Duodenal mucosa (tissue), 2 donors: ENCODE measurements around the gene CIB2.

Source experiments
- H3K27ac ChIP-seq: one replicate; pipeline ENCODE4 v1.7.0; 2013; ENCODE audit warnings: low read depth, low read length
- H3K27me3 ChIP-seq, 2 donors: one replicate each; pipeline ENCODE4 v1.7.0; 2013; ENCODE audit warnings: low read length in 2 of 2, control low read depth in 1 of 2; ENCODE audit not compliant: insufficient read depth in 2 of 2, control insufficient read depth in 1 of 2
- H3K36me3 ChIP-seq, 2 donors: one replicate each; pipeline ENCODE4 v1.7.0; 2013; ENCODE audit warnings: low read length in 2 of 2, control low read depth in 1 of 2; ENCODE audit not compliant: insufficient read depth in 2 of 2, control insufficient read depth in 1 of 2
- H3K4me1 ChIP-seq, 2 donors: one replicate each; pipeline ENCODE4 v1.7.0; 2013; ENCODE audit warnings: low read length in 2 of 2, control low read depth in 1 of 2; ENCODE audit not compliant: insufficient read depth in 2 of 2, control insufficient read depth in 1 of 2
- H3K4me3 ChIP-seq, 2 donors: one replicate each; pipeline ENCODE4 v1.7.0; 2013; ENCODE audit warnings: low read length in 2 of 2, low read depth in 1 of 2
- H3K9ac ChIP-seq, 2 donors: one replicate each; pipeline ENCODE4 v1.7.0; 2013; ENCODE audit warnings: low read length in 2 of 2, low read depth in 1 of 2
- H3K9me3 ChIP-seq, 2 donors: one replicate each; pipeline ENCODE4 v1.7.0; 2013; ENCODE audit warnings: low read length in 2 of 2, control low read depth in 1 of 2; ENCODE audit not compliant: control insufficient read depth in 1 of 2

Gene CIB2

DNA sequence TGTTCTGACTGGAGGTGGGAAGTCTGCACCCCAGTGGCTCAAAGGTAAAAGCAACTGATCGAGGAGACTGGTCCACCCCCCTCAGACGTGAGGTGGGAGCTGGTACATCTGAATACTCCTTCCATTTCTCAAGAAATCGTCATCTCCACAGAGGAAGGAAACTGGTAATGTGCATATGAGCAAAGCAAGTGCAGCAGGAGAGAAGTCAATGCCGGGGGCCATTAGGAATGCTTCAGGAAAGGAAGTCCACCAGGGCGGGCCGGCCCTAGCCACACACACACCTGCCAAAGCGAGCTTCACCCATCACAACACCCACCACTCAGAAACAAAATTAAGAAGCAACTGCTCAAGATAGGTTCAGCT is 62.2 kb downstream of the CIB2 start:
- Histone ChIP-seq H3K36me3 (no peaks in the 10 kb centered on the region), H3K4me1 (peaks cover 79 to 89% of the 10 kb centered on the region in 2 donors), H3K9me3 (no peaks in the 10 kb centered on the region), H3K4me3 (peak overlapping the region; percentile 23 to 31), H3K9ac (peak overlapping the region; percentile 16 to 24), H3K27me3 (no peaks in the 10 kb centered on the region), H3K27ac (no peak overlapping the region)

DNA sequence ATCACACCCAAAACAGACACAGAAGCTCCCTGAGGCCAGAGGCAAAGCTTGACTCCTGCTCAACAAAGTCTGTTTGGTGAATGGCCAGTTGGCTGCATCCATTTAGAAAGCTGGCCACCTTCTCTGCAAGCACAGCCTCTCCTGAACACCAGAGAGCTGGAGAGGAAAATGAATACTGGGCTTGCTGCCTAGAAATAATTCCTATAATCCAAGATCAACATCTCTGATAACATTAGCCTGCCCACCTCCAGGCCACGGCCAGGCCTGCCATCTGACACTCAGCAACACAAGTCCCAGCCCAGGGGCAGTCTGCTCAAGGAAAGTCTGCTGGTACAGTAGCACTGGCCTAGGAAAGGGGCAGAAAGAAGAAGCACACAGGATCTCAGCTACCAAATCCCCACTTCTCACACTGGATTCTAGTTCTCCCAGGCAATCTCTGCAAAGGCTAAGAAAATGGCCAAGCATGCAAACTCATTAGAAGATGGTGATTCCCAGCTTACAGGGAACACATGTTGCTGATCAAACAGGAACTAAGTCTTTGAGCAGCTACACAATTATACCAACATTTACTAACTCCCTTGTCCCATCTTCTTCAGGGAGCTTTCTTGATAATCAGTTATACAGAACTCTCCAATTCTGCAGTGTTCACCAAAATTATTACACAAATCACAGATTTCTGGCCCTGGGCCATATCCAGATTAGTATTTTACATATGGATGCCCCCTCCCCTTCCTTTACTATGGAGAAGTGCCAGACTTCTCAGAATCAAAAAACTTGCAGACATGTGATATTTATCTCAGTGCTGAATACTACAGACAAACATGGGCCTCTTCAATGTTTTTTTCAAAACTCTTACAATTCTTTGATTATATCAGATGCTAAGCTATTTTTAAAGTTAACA is 63.7 kb downstream of the CIB2 start:
- Histone ChIP-seq H3K27ac (peak overlapping the region; percentile 1), H3K36me3 (no peaks in the 10 kb centered on the region), H3K4me1 (peaks cover 89 to 94% of the 10 kb centered on the region in 2 donors), H3K9ac (no peak overlapping the region), H3K4me3 (peak overlapping the region in 1 of 2 donors; percentile 9), H3K9me3 (no peaks in the 10 kb centered on the region), H3K27me3 (no peaks in the 10 kb centered on the region)

DNA sequence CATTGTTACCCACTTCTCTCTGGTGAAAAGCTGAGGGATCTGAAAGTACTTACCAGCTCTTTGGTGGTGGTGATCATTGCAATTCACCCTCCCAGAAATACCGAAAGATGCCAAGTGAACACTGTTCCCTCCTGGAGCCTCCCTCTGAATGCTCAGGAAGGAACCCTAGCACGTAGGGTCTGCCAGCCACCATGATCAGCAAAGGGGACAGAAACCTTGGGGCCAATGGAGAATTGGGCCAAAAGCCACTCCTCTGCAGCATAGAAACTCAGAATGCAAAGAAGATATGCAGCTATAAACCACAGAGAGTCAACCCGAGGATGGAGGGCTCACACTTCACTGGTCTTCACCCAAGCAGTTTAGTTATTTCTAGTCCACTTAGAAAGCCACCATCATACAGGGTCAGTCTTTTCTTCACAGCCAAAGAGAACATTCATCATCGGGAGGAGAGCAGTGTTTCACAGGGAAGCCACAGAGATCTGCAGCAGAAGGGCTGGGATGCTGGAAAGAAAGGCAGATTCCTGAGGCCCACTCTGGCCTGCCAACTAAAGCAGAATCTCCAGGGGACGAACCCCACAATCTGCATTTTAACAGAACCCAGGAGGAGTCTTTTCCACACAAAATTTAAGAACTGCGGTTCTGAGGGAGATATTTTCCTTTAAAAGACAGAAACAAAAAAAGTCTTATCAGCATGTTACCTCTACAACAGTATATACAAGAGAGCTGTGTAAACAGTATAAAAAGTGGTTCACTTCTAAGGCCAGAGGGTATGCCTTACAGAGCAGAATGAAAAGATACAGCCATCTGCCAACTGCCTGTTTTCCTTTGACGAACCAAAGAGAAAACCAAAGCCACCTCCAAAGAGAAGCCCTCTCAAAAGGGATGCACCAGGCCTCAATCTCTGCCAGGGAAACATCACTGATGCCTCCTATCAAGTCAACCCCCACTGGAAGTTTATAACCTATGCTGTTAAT is 65.0 kb downstream of the CIB2 start:
- peak overlapping the region; percentile 17 for H3K27ac ChIP-seq
- H3K9me3 ChIP-seq = no peaks in the 10 kb centered on the region
- H3K36me3 ChIP-seq = no peaks in the 10 kb centered on the region
- no peaks in the 10 kb centered on the region for H3K27me3 ChIP-seq
- no peak overlapping the region for H3K9ac ChIP-seq
- H3K4me1 ChIP-seq = peaks cover 84 to 89% of the 10 kb centered on the region in 2 donors
- H3K4me3 ChIP-seq = peak overlapping the region; percentile 3 to 6

DNA sequence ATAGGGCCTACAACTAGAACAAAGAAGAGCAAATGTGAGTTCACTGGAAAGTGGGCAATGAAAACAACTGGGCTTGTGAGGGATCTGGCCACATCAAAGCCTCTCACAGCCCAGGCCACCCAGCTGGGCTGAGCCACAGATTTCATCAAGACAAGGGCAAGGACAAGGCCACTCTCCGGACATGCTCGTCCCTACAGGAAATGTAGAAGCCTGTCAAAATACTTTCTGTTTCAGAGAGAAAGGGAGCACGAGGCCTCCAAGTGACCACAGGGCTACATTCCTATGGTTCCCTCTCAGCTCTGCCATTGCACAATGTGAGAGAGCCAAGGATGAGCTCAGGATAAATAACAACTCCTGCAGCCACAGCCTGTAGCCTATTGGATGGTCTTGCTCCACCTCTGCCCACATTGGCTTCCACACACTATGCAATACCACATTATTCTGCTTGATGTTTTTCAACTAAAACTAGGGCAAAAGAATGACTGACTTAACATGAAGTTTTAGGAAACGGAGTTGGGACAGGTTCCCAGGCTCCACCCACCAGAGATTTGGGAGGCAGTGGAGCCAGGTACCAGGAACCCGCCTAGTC is 65.9 kb downstream of the CIB2 start:
- H3K36me3 ChIP-seq = no peaks in the 10 kb centered on the region
- no peaks in the 10 kb centered on the region for H3K9me3 ChIP-seq
- H3K27ac ChIP-seq = peak overlapping the region; percentile 47
- H3K27me3 ChIP-seq = no peaks in the 10 kb centered on the region
- H3K9ac ChIP-seq = peak overlapping the region in 1 of 2 donors; percentile 9
- peak overlapping the region; percentile 8 to 18 for H3K4me3 ChIP-seq
- H3K4me1 ChIP-seq = peaks cover 81 to 86% of the 10 kb centered on the region in 2 donors

DNA sequence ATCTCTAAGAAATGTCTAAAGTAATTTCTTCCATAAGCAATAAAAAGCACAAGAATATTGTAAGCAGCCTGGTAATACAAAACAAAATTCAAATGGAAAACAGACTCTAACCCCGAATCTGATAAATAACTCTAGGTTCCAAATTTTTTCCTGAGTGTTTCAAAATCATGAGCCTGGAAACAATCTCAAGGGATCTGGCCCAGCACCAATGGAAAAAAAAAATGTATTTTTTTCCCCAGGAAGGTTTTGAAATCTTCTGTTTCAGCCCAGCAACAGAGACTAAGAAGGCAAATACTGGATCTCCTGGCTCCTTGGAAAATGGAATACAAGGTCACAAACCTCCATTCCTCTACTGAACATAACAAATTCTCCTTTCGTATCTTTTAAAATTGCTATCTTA is 66.7 kb downstream of the CIB2 start:
- Histone ChIP-seq H3K27ac (peak overlapping the region; percentile 47), H3K9ac (no peak overlapping the region), H3K27me3 (no peaks in the 10 kb centered on the region), H3K9me3 (no peaks in the 10 kb centered on the region), H3K4me3 (no peak overlapping the region), H3K36me3 (no peaks in the 10 kb centered on the region), H3K4me1 (peaks cover 81 to 85% of the 10 kb centered on the region in 2 donors)

DNA sequence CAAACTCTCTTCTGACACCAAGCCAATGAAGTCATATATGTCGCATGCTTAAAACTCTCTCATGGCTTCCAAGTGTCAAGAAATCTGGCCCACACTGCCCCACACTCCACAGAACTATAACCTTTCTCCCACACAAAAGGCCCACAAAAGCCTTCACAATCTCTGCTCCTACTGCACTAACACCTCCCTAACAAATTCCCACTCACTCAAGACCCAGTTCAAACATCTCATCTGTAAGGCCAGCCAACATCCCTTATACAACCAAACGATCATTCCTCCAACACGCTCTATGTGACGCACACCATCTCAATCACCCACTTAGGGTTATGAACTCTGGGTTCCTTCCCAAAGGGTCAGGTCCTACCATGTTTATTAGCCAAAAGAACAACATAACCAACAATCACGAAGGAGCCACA is 67.3 kb downstream of the CIB2 start:
- Histone ChIP-seq H3K27me3 (no peaks in the 10 kb centered on the region), H3K27ac (peak overlapping the region; percentile 34), H3K4me3 (no peak overlapping the region), H3K36me3 (no peaks in the 10 kb centered on the region), H3K9ac (no peak overlapping the region), H3K4me1 (peaks cover 81 to 85% of the 10 kb centered on the region in 2 donors), H3K9me3 (no peaks in the 10 kb centered on the region)

DNA sequence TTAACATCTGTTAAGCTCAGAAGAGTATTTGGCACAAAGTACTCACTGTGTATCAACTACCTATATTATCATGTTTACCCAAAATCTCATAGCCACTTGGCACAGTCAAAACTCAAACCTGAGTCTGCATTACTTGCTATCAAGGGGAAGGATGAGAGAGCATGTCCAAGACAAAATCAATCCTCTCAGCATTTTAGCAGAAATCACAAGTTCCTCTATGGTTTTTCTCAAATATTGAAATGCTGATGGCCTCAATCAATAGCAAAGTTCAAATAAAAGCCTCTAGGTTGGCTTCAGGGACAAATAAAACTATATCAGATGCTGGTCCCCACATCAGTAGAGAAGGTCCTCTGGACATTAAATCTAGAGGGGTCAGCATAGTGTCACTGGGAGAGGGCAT is 68.0 kb downstream of the CIB2 start:
- Histone ChIP-seq H3K9me3 (no peaks in the 10 kb centered on the region), H3K9ac (no peak overlapping the region), H3K27me3 (no peaks in the 10 kb centered on the region), H3K36me3 (no peaks in the 10 kb centered on the region), H3K27ac (no peak overlapping the region), H3K4me3 (no peak overlapping the region), H3K4me1 (peaks cover 81 to 85% of the 10 kb centered on the region in 2 donors)

DNA sequence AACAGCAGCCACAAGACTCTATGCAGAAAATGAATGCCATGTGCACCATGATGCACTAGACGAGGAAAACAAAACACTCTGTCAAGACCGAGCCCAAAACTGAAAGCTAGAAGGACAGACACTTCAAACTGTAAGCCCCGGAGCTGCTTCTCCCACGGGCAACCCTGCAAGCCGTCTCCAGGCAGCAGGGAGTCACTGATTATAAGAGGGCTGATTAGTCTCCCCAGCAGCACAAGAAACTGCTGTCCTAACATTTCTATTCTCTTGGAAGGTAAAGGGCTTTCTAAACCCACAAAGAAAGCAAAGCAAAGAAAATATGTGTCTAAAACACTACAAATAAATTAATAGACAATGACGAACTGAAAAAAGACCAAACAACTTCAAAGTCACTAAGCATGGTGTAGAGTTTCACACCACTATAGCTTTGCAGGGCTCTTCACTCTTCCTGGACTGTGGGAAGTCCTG is 69.2 kb downstream of the CIB2 start:
- H3K9me3 ChIP-seq = no peaks in the 10 kb centered on the region

DNA sequence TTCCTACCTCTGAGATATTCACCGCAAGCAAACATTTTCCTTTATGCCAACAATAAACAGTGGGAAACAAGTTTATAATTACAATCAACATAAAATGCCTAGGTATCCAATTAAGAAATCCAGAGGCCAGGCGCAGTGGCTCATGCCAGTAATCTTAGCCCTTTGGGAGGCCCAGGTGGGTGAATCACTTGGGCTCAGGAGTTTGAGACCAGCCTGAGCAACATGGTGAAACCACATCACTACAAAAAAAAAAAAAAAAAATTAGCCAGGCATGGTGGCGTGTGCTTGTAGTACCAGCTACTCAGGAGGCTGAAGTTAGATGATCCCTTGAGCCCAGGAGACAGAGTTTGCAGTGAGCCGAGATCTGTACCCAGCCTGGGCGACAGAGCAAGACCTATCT is 71.0 kb downstream of the CIB2 start:
- no peak overlapping the region for H3K27ac ChIP-seq
- no peaks in the 10 kb centered on the region for H3K9me3 ChIP-seq
- no peaks in the 10 kb centered on the region for H3K27me3 ChIP-seq
- H3K4me1 ChIP-seq = peaks cover 82 to 83% of the 10 kb centered on the region in 2 donors
- no peaks in the 10 kb centered on the region for H3K36me3 ChIP-seq
- no peak overlapping the region for H3K4me3 ChIP-seq
- H3K9ac ChIP-seq = no peak overlapping the region

More for the DNA sequence above, 69.2 kb downstream of the CIB2 start:
- Histone ChIP-seq H3K9ac (peak overlapping the region; percentile 49 to 50), H3K4me3 (peak overlapping the region; percentile 35 to 48), H3K27ac (peak overlapping the region; percentile 44), H3K27me3 (no peaks in the 10 kb centered on the region), H3K4me1 (peaks cover 82 to 83% of the 10 kb centered on the region in 2 donors), H3K36me3 (no peaks in the 10 kb centered on the region)
